Endodermal cell (in vitro differentiated cells): ENCODE measurements around the gene ROBO1. TPM values are rescaled to one million over a fixed set of nuclear protein-coding genes. Genes with fewer than 3 reads are reported as not detected.

ENCODE experiments used
- DNase-seq: peaks from one replicate; pipeline ENCODE4 v3.0.0-alpha.2; 2017
- H3K27ac ChIP-seq: 2 replicates; pipeline ENCODE4 v1.5.1; 2013; ENCODE audit warnings: mild to moderate bottlenecking, low read depth, low read length, moderate library complexity
- H3K27me3 ChIP-seq: 2 replicates; pipeline ENCODE4 v1.6.1; 2013; ENCODE audit warnings: mild to moderate bottlenecking, low read length, moderate library complexity; ENCODE audit not compliant: insufficient read depth, control insufficient read depth, poor library complexity, severe bottlenecking
- H3K36me3 ChIP-seq: 2 replicates; pipeline ENCODE4 v1.7.0; 2013; ENCODE audit warnings: mild to moderate bottlenecking, low read length, moderate library complexity; ENCODE audit not compliant: control insufficient read depth, insufficient read depth
- H3K4me1 ChIP-seq: one replicate; pipeline ENCODE4 v1.7.0; 2013; ENCODE audit warnings: low read length; ENCODE audit not compliant: control insufficient read depth, insufficient read depth
- H3K4me3 ChIP-seq: 2 replicates; pipeline ENCODE4 v1.5.1; 2013; ENCODE audit warnings: mild to moderate bottlenecking, low read length, moderate library complexity
- H3K9ac ChIP-seq: 2 replicates; pipeline ENCODE4 v1.6.1; 2013; ENCODE audit warnings: mild to moderate bottlenecking, low read length, moderate library complexity; ENCODE audit not compliant: poor library complexity, severe bottlenecking; ENCODE audit errors: extremely low read depth
- H3K9me3 ChIP-seq: 2 replicates; pipeline ENCODE4 v1.6.1; 2013; ENCODE audit warnings: mild to moderate bottlenecking, low read length, moderate library complexity; ENCODE audit not compliant: control insufficient read depth
- H3K27ac Mint-ChIP-seq: 2 replicates; pipeline ENCODE4 v1.8.0; 2020; ENCODE audit warnings: mixed read lengths
- H3K27me3 Mint-ChIP-seq: 2 replicates; pipeline ENCODE4 v1.8.0; 2021; ENCODE audit warnings: mild to moderate bottlenecking, mixed read lengths; ENCODE audit not compliant: insufficient read depth
- H3K36me3 Mint-ChIP-seq: 2 replicates; pipeline ENCODE4 v1.8.0; 2020; ENCODE audit warnings: low read depth, mixed read lengths
- H3K4me1 Mint-ChIP-seq: 2 replicates; pipeline ENCODE4 v1.8.0; 2020; ENCODE audit warnings: mixed read lengths
- H3K4me3 Mint-ChIP-seq: 2 replicates; pipeline ENCODE4 v1.8.0; 2020; ENCODE audit warnings: mild to moderate bottlenecking, moderate library complexity, mixed read lengths
- H3K9me3 Mint-ChIP-seq: 2 replicates; pipeline ENCODE4 v1.8.0; 2020; ENCODE audit warnings: mild to moderate bottlenecking, mixed read lengths
- WGBS, 2 experiments: methylation state at CpG; one replicate each; pipeline versions ENCODE4 v1.1.5 to v1.1.7; 2013; ENCODE audit warnings: missing lambda C conversion rate in 2 of 2, mixed read lengths in 1 of 2; ENCODE audit not compliant: insufficient coverage in 1 of 2, insufficient read length in 1 of 2; 5-methylcytosine and 5-hydroxymethylcytosine counted together
- total RNA-seq, 2 donors: library from RNA; stranded (reverse); fragmentation: NEBNext Ultra II Directional in 1 of 2; extraction: Animal tissue kit (Norgen Biotek cat#: 25700) in 1 of 2; gene quantifications; 2 replicates in 1 of 2; 3 replicates in 1 of 2; pipeline ENCODE4 v1.2.1, GENCODE V29; 2021
- TF ChIP-seq, protein P1 (sequence below): fragments of 200-600 bp; sonication (generic); conservative IDR thresholded peaks from 2 replicates; pipeline ENCODE4 v1.5.0; 2021; ENCODE audit warnings: antibody characterized with exemption, mild to moderate bottlenecking

ROBO1 gene
- total RNA-seq, 2 donors from 2014 or later: 74.8 to 75.9 TPM

- Mint-ChIP-seq H3K9me3 (no peaks in the 10 kb centered on the region), H3K4me1 (no peaks in the 10 kb centered on the region), H3K36me3 (no peaks in the 10 kb centered on the region), H3K4me3 (no peak overlapping the region), H3K27ac (no peak overlapping the region), H3K27me3 (no peaks in the 10 kb centered on the region)
- Histone ChIP-seq H3K36me3 (no peaks in the 10 kb centered on the region), H3K9ac (no peak overlapping the region), H3K27ac (no peak overlapping the region), H3K9me3 (no peaks in the 10 kb centered on the region), H3K4me1 (no peaks in the 10 kb centered on the region), H3K27me3 (no peaks in the 10 kb centered on the region), H3K4me3 (no peak overlapping the region)
- TF ChIP-seq, protein P1, sequence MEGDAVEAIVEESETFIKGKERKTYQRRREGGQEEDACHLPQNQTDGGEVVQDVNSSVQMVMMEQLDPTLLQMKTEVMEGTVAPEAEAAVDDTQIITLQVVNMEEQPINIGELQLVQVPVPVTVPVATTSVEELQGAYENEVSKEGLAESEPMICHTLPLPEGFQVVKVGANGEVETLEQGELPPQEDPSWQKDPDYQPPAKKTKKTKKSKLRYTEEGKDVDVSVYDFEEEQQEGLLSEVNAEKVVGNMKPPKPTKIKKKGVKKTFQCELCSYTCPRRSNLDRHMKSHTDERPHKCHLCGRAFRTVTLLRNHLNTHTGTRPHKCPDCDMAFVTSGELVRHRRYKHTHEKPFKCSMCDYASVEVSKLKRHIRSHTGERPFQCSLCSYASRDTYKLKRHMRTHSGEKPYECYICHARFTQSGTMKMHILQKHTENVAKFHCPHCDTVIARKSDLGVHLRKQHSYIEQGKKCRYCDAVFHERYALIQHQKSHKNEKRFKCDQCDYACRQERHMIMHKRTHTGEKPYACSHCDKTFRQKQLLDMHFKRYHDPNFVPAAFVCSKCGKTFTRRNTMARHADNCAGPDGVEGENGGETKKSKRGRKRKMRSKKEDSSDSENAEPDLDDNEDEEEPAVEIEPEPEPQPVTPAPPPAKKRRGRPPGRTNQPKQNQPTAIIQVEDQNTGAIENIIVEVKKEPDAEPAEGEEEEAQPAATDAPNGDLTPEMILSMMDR: no peak
- DNase-seq: no peak
- 65 to 71% methylated on average over 2 of the region's 3 CpGs for WGBS, 2 experiments
Observed at GRCh38 chr3:79670178-79670577, 97.6 kb downstream of the ROBO1 start.

- Histone ChIP-seq H3K9ac (no peak overlapping the region), H3K27me3 (no peaks in the 10 kb centered on the region), H3K36me3 (no peaks in the 10 kb centered on the region), H3K9me3 (no peaks in the 10 kb centered on the region), H3K4me1 (no peaks in the 10 kb centered on the region), H3K27ac (no peak overlapping the region), H3K4me3 (no peak overlapping the region)
- TF ChIP-seq, protein P1: no peak
- H3K36me3 Mint-ChIP-seq: no peaks in the 10 kb centered on the region
- no peaks in the 10 kb centered on the region for H3K9me3 Mint-ChIP-seq
- 93 to 98% methylated on average over 5 to 7 of the region's 7 CpGs for WGBS, 2 experiments
- no peaks in the 10 kb centered on the region for H3K27me3 Mint-ChIP-seq
- H3K4me3 Mint-ChIP-seq: no peak overlapping the region
- H3K4me1 Mint-ChIP-seq: no peaks in the 10 kb centered on the region
- no peak overlapping the region for H3K27ac Mint-ChIP-seq
- DNase-seq: no peak
Observed at GRCh38 chr3:79664455-79664854, 103.3 kb downstream of the ROBO1 start.

GRCh38 chr3:79661896-79662295 lies 105.9 kb downstream of the ROBO1 start:
- no peaks in the 10 kb centered on the region for H3K4me1 Mint-ChIP-seq
- H3K36me3 ChIP-seq: no peaks in the 10 kb centered on the region
- TF ChIP-seq, protein P1: no peak
- no peak overlapping the region for H3K4me3 ChIP-seq
- 64 to 81% methylated on average over 3 of the region's 3 CpGs for WGBS, 2 experiments
- H3K27ac Mint-ChIP-seq: no peak overlapping the region
- no peaks in the 10 kb centered on the region for H3K27me3 ChIP-seq
- no peak overlapping the region for H3K9ac ChIP-seq
- no peak overlapping the region for H3K27ac ChIP-seq
- no peaks in the 10 kb centered on the region for H3K9me3 ChIP-seq
- no peak overlapping the region for H3K4me3 Mint-ChIP-seq
- H3K27me3 Mint-ChIP-seq: no peaks in the 10 kb centered on the region
- no peak for DNase-seq
- no peaks in the 10 kb centered on the region for H3K4me1 ChIP-seq
- no peaks in the 10 kb centered on the region for H3K9me3 Mint-ChIP-seq
- H3K36me3 Mint-ChIP-seq: no peaks in the 10 kb centered on the region
